NCI-H345 treated with DMSO at 0.1 percent for 48 hours (cell line): ENCODE results near the gene SPNS1.
"Not testable (repeated sequence)": the region's sequence is repeated elsewhere in the genome, so short reads cannot be mapped to it uniquely, and the experiment has no call there.

Experiments
- DNase-seq: peaks from one replicate; lab custom pipeline; 2025; ENCODE audit not compliant: unreplicated experiment; lab: John Stamatoyannopoulos, UW

The SPNS1 gene

GRCh38 chr16:28974437-28975157 lies at the start of gene SPNS1:
SPNS1 (plus strand) TSS chr16:28974778; CDS start chr16:28975152, 374 bp downstream.
- DNase-seq: peak; percentile 96

GRCh38 chr16:28925386-28926228 lies 49.0 kb upstream of the SPNS1 start:
- DNase-seq: peak; percentile 64

- DNase-seq: not testable (repeated sequence)
These were observed 48.3 kb upstream of the SPNS1 start for GRCh38 chr16:28926284-28926683.

GRCh38 chr16:28927815-28928214 lies 46.8 kb upstream of the SPNS1 start:
- DNase-seq: no peak

GRCh38 chr16:28930203-28930602 lies 44.4 kb upstream of the SPNS1 start:
- DNase-seq: no peak

- no peak for DNase-seq
These were observed 43.9 kb upstream of the SPNS1 start for GRCh38 chr16:28930652-28931051.

GRCh38 chr16:28931801-28932225 lies 42.8 kb upstream of the SPNS1 start, which contains the start of gene CD19:
CD19 (plus strand) TSS chr16:28931971; CDS start chr16:28932001, 30 bp downstream.
- no peak for DNase-seq

GRCh38 chr16:28932339-28933141 lies 42.0 kb upstream of the SPNS1 start:
- DNase-seq: no peak

- no peak for DNase-seq
These were observed 41.4 kb upstream of the SPNS1 start for GRCh38 chr16:28933171-28933570.

GRCh38 chr16:28935346-28935745 lies 39.2 kb upstream of the SPNS1 start:
- DNase-seq: no peak

GRCh38 chr16:28935924-28936783 lies 38.4 kb upstream of the SPNS1 start:
- DNase-seq: no peak

- DNase-seq: no peak
These were observed 37.8 kb upstream of the SPNS1 start for GRCh38 chr16:28936784-28937155.

GRCh38 chr16:28937222-28937876 lies 37.2 kb upstream of the SPNS1 start:
- no peak for DNase-seq

GRCh38 chr16:28938721-28939120 lies 35.9 kb upstream of the SPNS1 start:
- no peak for DNase-seq

GRCh38 chr16:28939825-28940224 lies 34.8 kb upstream of the SPNS1 start:
- not testable (repeated sequence) for DNase-seq

GRCh38 chr16:28943281-28943680 lies 31.3 kb upstream of the SPNS1 start:
- DNase-seq: no peak

GRCh38 chr16:28946681-28947080 lies 27.9 kb upstream of the SPNS1 start:
- no peak for DNase-seq

GRCh38 chr16:28950648-28951409 lies 23.7 kb upstream of the SPNS1 start, which contains the start of gene NFATC2IP:
NFATC2IP (plus strand) TSS chr16:28950937; CDS start chr16:28951012, 75 bp downstream.
- peak; percentile 100 for DNase-seq

GRCh38 chr16:28951410-28951943 lies 23.1 kb upstream of the SPNS1 start:
- DNase-seq: no peak
